CD1c-positive myeloid dendritic cell (primary cell): ENCODE results near the gene CTSE.

ENCODE experiments used
- DNase-seq: peaks from one replicate; pipeline ENCODE4 v3.0.0-alpha.2; 2016; ENCODE audit errors: extremely low spot score

Gene CTSE

GRCh38 chr1:206049919-206050600 is 26.4 kb upstream of the CTSE start:
- DNase-seq, result no peak

- DNase-seq, result no peak
These were observed 25.6 kb upstream of the CTSE start for GRCh38 chr1:206049293-206049692.

GRCh38 chr1:206048582-206048981 is 24.9 kb upstream of the CTSE start:
- DNase-seq, result peak; percentile 71

DNA sequence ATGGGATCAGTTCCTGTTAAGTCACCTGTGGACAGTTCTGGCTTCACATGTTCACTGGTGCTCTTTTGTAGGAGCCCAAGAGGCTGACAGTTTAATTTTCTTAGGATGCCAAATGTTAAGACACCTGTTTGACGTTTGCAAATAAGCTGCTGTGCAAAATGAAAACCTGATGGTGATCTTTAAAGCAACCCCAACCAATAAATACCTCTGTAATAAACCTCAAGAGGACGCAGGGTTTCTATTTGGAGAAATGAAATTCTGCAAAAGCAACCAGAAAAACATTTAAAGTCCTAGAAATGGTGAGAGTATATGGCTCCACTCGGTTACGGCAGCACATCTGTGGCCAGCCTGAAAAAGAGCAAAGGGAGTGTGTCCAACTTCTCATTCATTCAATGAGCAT is 23.6 kb upstream of the CTSE start:
- DNase-seq, result no peak

DNA sequence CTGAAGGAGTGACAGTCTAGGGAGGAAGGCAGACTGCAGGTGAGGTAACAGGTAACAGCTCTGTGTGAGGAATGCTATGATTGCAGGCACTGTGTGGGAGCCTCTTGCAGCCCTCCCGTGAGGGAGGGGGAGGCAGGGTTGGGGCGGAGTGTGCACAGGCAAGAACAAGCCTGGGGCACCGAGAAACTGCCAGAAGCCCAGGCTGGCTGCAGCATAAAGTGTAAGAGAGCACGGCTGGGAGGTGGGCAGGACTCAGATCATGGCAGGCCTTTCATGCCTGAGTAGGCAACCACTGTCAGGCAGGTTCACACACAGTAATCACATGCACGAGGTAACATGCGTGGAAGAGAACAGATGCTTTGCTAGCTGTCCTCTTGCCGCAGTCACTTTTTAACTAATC is 17.9 kb upstream of the CTSE start:
- no peak for DNase-seq

DNA sequence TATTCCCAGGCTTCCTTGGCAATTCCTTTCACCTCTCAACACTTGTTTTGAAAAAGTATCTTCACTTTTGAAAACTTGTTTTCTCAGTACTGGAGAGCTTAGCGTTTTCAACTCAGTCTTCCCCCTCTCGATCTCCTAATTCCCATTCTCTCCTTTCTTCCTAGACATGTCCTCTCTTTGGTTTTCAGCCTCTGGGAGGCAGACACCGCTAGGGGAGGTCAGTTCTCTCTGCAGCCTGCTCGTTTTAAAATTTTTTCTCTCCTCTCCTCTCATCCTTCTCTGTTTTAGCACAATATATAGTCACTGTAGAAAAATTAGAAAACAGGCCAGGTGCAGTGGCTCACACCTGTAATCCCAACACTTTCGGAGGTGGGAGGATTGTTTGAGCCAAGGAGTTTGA is 16.6 kb upstream of the CTSE start:
- no peak for DNase-seq

DNA sequence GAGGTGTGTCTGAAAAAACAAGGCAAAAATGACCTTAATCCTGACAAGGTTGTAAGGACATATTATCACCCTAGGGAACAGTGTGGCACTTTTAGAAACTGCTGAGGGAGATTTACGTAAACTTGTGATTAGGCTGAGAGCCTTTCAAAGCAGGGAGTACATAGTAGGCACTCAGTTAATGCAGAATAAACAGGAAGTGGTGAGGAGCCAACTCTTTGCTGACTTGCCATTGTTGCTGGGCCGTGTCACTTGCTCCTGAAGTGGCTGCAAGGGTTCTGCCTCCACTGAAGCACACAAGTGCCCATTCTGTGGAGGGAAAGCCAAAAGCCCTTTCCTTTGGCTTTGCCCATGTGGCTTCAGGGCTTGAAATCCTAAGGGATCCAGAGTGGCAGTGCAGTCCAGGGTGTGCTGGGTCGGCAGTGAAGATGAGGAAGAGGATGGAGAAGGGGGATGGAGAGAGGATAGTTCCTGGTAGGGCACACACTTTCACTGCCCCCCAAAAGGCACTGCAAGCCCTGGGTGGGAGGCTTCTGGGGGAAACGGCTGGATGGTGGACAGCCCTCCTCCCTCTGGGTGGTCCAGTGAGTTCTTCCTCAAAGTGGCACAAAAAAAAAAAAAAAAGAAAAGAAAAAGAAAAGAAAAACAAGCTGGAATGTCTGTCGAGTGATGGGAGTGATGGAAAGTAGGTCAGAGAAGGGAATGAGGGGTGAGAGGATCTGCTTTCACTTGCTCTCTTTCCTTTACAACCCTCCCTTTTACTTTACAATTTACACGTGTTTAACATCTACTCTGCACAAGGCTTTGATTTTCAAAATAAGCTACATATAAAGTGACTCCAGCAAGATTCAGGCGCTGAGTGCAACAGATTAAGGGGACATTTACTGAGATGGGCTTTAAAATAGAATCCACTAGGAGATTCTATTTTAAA is 15.6 kb upstream of the CTSE start:
- no peak for DNase-seq

GRCh38 chr1:206037581-206037980 is 13.9 kb upstream of the CTSE start:
- DNase-seq, result no peak

DNA sequence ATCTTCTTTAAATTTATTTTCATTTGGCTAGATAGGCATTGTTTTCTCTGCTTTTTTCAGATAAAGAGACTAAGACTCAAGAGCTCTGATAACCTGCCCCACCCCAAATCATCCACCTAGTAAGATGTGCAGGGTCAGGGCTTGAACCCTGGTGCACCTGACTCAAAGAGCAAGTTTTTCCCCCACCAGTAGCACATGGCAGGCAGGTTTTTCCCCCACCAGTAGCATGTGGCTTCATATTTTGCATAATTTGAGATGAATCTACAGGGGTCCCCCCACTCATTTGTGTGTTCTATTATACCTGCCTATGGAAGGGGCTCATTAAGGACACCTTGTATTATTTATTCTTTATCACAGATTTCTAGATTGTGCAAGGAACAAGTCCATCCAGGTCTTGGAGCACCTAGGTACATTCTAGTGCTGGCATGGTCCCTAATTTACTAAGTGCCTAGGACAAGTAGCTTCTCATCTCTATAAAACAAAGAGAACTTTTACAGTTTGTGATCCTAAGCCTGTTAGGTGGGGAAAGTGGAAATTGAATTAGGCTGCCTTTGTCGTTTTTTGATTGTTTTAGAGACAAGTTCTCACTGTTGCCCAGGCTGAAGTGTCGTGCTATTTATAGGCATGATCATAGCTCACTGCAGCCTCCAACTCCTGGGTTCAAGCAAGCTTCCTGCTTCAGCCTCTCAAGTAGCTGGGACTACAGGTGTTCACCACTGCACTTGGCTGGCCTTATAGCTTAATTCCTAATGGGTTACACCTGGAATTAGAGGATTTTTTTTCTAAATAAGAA is 13.2 kb upstream of the CTSE start:
- DNase-seq, result no peak

- no peak for DNase-seq
These were observed 11.3 kb upstream of the CTSE start for GRCh38 chr1:206035027-206035426.

DNA sequence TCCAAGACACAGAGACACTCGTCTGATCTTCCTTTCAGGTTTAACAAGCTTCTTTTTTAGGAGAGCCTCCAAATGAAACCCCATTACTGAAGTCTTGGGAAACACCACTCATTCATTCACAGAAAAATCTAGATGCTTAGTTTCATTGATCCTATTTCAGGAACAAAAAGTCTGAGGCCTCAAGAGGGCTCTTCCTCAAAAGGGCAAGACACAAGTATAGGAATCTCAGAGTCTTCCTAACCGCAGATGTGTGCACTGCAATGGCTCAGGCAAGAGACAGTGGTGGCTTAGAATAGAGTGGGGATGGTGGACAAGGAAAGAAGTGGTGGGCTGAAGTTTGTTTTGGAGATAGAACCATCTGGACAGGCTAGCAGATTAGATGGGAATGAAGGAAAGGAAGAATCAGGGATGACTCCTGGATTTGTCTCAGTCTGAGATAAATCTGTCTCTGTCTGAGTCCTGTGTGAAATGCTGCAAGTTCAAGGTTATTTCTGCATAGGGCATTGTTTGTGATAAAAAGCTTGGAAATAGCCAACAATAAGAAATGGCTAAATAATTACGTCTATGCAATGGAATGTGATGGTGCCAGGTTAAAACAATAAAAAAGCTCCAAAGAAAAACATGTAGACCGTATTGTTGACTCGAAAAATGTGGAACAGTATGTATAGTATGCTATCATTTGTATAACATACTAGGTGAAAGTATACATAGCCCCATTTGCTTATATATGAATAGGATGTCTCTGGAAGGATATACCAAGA is 8.9 kb upstream of the CTSE start:
- peak; percentile 65 for DNase-seq

GRCh38 chr1:206030714-206031113 is 7.0 kb upstream of the CTSE start:
- DNase-seq, result peak; percentile 71

DNA sequence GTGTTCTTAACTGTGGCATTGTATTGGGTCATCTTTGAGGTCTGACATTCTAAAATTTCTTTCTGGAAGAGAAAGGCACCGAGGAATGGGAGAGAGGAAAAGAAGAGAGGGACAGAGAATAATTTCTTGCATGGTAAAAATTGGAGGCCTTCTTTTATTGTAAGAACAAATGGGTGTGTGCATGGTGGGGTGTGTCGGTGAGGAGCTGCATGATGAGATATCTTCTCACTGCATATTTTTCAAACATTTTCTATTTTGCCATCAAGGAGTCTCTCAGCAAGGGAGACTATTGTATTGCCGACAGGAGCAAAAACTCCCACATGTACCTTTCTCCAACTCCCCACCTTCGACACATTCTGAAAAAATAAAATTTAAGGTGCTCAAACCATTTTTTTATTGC is 6.5 kb upstream of the CTSE start:
- no peak for DNase-seq

DNA sequence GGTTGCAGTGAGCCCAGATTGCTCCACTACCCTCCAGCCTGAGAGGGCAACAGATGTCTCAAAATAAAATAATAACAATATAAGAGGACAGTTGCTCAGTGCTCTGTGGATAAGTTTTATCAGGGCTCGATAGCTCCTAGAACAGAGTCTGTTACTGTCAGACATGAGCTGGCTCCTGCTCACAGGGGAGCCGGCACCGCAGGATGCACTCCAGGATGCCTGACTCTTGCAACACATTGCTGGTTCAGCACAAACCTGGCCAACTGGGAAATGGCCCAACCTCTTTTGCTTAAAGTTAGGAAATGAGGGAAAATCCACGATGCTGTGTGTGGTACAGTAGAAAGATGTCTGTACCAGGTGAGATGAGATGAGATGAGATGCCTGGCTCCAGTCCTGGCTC is 5.8 kb upstream of the CTSE start:
- no peak for DNase-seq

DNA sequence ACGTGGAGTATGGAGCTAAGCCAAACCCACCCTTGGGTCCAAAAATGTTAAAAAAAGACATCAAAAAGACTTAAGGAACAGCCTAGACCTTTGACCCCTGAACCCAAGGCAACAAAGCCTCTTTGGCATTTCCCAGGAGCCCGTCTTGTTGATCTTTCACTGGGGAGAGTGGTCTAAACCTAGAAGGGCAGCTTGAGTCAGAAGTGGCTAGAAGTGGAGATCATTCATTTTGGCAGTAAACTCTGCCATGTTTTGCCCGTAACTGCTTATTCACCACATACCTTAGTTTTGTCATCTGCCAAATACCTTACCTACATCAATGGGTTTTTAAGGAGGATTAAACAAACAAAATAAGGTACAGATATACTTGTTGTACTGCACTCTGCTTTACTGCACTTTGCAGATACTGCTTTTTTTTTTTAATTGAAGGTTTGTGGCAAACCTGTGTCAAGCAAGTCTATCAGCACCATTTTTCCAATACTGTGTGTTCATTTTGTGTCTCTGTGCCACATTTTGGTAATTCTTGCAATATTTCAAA is 1.7 kb upstream of the CTSE start:
- no peak for DNase-seq

- DNase-seq, result no peak
These were observed 929 bp downstream of the CTSE start for GRCh38 chr1:206022766-206023165.

- no peak for DNase-seq
These were observed 1.9 kb downstream of the CTSE start for GRCh38 chr1:206021626-206022365.

DNA sequence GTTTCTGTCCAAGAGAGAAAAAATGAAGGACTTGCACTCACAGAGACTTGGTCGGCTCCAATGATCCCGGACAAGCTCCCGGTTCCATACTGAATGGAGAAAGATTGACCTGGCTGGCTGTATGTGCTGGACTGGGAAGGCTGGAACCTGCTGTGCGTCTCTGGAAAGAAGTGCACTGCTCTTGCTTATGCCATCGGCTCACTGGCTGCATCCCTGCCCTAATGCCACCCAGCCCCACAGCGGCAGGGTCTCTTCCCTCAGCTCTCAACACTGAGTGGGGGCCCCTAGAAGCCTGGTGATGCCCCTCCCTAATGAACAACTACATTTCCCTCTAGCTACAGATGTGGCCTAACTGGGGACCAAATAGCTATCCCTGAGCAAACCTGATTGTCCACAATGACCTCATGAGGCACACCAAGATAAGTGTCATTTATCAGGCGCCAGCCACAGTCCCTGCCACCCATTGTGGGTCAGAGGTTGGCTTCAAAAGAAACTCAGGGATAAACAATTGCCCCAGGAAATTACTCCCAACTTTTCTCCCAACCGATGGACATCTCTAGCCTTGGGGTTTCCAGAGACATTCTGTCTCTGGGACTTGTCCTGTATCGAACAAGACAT is 2.6 kb downstream of the CTSE start:
- DNase-seq, result no peak

- DNase-seq, result no peak
These were observed 3.2 kb downstream of the CTSE start for GRCh38 chr1:206020393-206021007.

- DNase-seq, result peak; percentile 68
These were observed 8.6 kb downstream of the CTSE start for GRCh38 chr1:206015071-206015470.
